ENCODE results near the gene RNF103. TPM values are rescaled to one million over a fixed set of nuclear protein-coding genes. Genes with fewer than 3 reads are reported as not detected.

Gene RNF103
- total and polyA plus RNA-seq, 2 of the 8 experiments (the other 6 are each of a cell fraction or from before 2014, with no cell fraction given): 3.3 to 7.4 TPM

DNA sequence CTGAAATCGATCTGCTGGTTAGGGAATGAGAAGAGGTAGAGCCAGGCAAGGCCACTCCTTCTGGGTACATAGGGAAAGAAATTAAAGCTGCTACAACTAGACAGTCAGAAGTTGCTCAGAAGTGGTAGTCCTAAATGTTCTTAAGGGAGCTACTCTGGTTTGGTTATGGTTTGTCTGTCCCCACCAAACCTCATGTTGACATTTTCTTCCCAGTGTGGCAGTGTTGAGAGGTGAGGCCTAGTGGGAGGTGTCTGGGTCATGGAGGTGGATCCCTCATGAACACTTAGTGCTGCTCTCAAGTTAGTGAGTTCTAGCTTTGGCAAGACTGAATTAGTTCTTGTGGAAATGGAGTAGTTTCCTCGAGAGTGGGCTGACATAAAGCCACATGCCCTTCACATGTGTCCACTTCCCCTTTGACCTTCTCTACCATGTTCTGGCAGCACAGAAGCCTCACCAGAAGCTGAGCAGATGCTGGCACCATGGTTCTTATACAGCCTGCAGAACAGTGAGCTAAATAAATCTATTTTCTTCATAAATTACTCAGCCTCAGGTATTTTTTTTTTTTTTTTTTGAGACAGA lies 14.7 kb downstream of the RNF103 start (continued):
- TF ChIP-seq, protein P1, sequence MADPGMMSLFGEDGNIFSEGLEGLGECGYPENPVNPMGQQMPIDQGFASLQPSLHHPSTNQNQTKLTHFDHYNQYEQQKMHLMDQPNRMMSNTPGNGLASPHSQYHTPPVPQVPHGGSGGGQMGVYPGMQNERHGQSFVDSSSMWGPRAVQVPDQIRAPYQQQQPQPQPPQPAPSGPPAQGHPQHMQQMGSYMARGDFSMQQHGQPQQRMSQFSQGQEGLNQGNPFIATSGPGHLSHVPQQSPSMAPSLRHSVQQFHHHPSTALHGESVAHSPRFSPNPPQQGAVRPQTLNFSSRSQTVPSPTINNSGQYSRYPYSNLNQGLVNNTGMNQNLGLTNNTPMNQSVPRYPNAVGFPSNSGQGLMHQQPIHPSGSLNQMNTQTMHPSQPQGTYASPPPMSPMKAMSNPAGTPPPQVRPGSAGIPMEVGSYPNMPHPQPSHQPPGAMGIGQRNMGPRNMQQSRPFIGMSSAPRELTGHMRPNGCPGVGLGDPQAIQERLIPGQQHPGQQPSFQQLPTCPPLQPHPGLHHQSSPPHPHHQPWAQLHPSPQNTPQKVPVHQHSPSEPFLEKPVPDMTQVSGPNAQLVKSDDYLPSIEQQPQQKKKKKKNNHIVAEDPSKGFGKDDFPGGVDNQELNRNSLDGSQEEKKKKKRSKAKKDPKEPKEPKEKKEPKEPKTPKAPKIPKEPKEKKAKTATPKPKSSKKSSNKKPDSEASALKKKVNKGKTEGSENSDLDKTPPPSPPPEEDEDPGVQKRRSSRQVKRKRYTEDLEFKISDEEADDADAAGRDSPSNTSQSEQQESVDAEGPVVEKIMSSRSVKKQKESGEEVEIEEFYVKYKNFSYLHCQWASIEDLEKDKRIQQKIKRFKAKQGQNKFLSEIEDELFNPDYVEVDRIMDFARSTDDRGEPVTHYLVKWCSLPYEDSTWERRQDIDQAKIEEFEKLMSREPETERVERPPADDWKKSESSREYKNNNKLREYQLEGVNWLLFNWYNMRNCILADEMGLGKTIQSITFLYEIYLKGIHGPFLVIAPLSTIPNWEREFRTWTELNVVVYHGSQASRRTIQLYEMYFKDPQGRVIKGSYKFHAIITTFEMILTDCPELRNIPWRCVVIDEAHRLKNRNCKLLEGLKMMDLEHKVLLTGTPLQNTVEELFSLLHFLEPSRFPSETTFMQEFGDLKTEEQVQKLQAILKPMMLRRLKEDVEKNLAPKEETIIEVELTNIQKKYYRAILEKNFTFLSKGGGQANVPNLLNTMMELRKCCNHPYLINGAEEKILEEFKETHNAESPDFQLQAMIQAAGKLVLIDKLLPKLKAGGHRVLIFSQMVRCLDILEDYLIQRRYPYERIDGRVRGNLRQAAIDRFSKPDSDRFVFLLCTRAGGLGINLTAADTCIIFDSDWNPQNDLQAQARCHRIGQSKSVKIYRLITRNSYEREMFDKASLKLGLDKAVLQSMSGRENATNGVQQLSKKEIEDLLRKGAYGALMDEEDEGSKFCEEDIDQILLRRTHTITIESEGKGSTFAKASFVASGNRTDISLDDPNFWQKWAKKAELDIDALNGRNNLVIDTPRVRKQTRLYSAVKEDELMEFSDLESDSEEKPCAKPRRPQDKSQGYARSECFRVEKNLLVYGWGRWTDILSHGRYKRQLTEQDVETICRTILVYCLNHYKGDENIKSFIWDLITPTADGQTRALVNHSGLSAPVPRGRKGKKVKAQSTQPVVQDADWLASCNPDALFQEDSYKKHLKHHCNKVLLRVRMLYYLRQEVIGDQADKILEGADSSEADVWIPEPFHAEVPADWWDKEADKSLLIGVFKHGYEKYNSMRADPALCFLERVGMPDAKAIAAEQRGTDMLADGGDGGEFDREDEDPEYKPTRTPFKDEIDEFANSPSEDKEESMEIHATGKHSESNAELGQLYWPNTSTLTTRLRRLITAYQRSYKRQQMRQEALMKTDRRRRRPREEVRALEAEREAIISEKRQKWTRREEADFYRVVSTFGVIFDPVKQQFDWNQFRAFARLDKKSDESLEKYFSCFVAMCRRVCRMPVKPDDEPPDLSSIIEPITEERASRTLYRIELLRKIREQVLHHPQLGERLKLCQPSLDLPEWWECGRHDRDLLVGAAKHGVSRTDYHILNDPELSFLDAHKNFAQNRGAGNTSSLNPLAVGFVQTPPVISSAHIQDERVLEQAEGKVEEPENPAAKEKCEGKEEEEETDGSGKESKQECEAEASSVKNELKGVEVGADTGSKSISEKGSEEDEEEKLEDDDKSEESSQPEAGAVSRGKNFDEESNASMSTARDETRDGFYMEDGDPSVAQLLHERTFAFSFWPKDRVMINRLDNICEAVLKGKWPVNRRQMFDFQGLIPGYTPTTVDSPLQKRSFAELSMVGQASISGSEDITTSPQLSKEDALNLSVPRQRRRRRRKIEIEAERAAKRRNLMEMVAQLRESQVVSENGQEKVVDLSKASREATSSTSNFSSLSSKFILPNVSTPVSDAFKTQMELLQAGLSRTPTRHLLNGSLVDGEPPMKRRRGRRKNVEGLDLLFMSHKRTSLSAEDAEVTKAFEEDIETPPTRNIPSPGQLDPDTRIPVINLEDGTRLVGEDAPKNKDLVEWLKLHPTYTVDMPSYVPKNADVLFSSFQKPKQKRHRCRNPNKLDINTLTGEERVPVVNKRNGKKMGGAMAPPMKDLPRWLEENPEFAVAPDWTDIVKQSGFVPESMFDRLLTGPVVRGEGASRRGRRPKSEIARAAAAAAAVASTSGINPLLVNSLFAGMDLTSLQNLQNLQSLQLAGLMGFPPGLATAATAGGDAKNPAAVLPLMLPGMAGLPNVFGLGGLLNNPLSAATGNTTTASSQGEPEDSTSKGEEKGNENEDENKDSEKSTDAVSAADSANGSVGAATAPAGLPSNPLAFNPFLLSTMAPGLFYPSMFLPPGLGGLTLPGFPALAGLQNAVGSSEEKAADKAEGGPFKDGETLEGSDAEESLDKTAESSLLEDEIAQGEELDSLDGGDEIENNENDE (IDR thresholded peaks at IDR 0.05; ENCODE audit: insufficient replicate concordance, low read length): no peak
- TF ChIP-seq TAF1 (IDR thresholded peaks at IDR 0.05; ENCODE audit: low read depth, low read length): no peak
- TF ChIP-seq, protein P2, sequence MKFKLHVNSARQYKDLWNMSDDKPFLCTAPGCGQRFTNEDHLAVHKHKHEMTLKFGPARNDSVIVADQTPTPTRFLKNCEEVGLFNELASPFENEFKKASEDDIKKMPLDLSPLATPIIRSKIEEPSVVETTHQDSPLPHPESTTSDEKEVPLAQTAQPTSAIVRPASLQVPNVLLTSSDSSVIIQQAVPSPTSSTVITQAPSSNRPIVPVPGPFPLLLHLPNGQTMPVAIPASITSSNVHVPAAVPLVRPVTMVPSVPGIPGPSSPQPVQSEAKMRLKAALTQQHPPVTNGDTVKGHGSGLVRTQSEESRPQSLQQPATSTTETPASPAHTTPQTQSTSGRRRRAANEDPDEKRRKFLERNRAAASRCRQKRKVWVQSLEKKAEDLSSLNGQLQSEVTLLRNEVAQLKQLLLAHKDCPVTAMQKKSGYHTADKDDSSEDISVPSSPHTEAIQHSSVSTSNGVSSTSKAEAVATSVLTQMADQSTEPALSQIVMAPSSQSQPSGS (IDR thresholded peaks at IDR 0.05; ENCODE audit: low read length): no peak
- no peak for TF ChIP-seq NRF1 (IDR thresholded peaks at IDR 0.05; ENCODE audit: low read depth, low read length)

Measured in H1 (cell line).